SKM-1 (cell line): ENCODE data around the gene KRT86.
"Not testable (repeated sequence)": the region's sequence is repeated elsewhere in the genome, so short reads cannot be mapped to it uniquely, and the experiment has no call there.

Experiments used
- DNase-seq: peaks from one replicate; lab custom pipeline; 2025; ENCODE audit not compliant: unreplicated experiment; lab: John Stamatoyannopoulos, UW

Gene KRT86

DNA sequence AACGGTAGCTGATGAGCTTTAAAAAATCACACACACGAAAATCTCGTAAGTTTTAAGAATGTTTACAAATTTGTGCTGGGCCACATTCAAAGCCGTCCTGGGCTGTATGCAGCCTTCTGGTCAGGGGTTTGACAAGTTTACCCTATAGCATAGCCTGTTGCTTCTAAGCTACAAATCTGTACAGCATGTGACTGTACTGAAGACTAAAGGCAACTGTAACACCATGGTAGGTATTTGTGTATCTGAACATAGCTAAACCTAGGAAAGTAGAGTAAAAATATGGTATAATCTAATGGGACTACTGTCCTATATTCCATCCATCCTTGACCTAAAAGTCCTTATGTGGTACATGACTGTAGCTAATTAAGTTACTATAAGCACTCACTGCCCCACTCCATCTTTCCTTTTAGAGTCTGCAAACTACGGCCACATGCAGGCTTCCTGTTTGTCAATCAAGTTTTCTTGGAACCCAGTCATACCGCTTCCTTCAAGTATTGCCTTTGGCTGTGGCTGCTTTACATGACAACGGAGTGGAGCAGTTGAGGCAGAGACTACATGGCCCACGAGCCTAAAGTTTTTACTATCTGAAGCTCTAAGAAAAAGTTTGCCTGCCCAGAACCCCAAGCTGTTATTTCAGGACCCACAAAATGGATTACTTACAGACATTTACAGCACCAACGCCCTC lies 22.9 kb upstream of the KRT86 start:
- no peak for DNase-seq

DNA sequence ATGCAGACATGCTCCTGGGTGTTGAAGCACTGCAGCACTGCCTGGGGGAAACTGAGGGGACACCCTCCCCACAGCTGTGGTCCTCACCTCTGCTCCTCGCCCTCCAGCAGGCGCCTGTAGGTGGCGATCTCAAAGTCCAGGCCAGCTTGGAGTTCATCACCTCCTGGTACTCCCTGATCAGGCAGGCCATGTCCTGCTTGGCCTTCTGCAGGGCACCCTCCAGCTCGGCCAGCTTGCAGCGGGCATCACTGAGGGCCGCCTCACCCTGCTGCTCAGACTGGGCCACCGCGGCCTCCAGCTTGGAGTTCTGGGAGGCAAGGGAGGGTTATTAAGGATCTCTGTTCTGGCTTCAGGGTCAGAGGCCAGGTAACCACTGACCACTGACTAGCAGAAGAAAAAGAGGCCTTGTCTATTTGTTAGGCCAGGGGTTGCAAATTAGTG lies 22.2 kb upstream of the KRT86 start:
- not testable (repeated sequence) for DNase-seq

DNA sequence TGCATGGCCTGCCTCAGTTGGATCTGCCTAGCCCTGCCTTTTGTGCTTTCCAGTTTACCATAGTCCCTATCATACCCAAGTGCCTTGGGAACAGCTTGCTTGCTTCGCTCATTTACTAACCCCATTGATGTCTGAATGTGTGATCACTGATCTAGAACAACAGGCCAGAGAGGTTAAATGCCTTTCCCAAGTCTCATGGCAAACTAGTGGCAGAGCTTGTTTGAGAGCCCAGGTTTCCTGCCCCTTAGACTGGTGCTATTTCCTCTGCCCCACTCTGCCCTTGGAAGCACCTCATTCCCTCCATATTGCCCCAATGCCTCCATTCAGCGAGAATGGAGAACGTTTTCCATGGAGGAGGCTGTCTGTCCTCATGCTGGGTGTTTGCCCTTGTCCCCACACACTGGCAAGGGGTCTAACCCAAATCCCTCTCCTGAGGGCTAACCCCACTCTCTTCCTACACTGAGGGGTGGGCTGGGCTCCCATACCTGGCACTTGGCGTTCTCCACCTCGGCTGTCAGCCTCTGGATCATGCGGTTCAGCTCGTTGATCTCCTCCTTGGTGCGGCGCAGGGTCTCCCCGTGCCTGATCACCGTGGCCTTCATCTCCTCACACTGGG lies 21.6 kb upstream of the KRT86 start:
- no peak for DNase-seq

DNA sequence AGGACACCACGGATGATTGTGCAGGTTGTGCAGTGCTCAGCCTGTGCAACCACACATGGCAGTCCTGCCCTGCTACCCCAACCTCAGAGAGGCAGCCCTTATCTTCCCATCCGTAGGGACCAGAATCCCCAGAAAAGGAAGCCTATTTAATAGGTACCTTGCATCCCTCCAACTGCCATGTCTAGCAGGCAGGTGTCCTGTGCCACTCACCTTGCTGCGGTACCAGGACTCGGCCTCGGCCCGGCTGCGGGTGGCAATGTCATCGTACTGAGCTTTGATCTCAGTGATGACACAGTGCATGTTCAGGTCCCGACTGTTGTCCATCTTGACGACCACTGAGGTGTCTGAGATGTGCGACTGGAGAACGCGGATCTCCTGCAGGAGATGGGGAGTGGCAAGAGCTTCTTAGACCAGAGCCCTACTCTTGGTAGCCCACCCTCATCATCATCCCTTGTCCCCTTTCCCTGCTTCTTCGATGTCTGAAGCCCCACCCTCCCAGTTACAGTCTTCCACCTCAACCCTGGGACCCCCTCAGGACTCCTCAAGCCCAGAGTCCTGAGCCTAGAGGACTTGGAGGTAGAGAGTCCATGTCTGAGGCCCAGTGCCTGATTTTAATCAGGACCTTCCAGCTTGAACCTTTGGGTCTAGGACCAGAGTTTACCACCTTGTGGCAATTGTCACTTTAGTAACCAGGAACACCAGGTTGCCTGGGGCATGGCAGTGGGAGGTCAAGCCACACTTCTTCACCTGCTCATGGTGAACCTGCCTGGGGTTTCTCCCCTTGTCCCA lies 20.9 kb upstream of the KRT86 start:
- no peak for DNase-seq

DNA sequence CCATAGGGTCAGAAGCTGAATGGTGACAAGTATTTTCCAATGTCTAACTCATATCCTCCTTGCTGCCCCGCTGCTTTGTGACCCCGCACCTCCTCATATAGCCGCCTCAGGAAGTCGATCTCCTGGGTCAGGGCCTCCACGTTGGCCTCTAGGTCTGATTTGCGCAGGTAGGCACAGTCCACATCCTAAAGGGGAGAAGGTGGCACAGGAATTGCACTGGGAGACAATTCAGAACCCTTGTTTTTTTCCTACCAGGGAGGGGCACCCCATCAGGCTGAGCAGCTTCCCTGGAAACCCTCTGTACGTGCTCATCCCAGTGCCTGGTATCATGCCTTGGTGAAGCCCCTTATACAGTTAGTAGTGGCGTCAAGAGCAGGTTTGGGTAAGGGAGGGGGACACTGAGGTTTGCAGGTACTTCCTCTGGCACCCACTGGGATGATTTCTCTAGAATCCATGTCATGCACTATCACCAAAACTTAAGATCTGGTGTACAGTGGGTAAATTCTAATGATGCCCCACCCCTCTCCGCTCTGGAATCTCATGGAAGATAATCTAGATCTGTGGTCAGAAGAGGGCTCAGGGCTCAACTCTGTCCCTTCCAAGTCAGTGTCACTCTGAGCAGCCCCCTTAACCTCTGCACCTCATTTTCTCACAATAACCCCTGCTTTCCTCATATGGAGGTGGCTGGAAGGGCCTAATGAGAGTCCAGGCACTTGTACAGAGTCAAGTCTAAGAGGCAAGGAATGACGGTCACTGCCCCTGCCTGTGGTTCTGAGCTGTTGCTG lies 20.1 kb upstream of the KRT86 start:
- no peak for DNase-seq

- DNase-seq, result no peak
These were observed 19.3 kb upstream of the KRT86 start for GRCh38 chr12:52254965-52255751.

- no peak for DNase-seq
These were observed 18.4 kb upstream of the KRT86 start for GRCh38 chr12:52255926-52256583.

GRCh38 chr12:52256584-52256935 lies 17.9 kb upstream of the KRT86 start:
- DNase-seq, result no peak

DNA sequence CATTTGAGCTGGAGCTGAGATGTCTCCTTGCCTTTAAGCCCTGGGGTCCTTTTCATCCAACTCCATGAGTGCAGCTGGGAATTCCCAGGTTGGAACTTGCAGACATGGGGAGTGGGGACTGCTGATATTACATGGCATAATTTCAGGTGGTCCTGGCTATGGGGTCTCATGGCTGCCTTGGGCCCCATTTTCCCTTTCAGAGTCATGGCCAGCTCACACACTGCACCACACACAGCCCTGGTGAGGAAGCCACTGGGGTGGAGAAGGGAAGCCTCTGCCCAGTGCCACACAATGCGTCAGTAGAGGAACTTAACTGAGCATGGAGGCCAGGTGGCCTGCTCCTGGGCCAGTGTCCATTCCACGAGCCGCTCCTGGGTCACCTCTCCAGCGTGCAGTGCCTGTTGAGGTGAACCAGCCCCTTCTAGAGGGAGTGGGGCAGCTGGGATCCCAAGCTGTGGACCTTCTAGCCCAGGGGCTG lies 17.3 kb upstream of the KRT86 start:
- DNase-seq, result no peak

GRCh38 chr12:52257922-52258321 lies 16.5 kb upstream of the KRT86 start:
- not testable (repeated sequence) for DNase-seq

DNA sequence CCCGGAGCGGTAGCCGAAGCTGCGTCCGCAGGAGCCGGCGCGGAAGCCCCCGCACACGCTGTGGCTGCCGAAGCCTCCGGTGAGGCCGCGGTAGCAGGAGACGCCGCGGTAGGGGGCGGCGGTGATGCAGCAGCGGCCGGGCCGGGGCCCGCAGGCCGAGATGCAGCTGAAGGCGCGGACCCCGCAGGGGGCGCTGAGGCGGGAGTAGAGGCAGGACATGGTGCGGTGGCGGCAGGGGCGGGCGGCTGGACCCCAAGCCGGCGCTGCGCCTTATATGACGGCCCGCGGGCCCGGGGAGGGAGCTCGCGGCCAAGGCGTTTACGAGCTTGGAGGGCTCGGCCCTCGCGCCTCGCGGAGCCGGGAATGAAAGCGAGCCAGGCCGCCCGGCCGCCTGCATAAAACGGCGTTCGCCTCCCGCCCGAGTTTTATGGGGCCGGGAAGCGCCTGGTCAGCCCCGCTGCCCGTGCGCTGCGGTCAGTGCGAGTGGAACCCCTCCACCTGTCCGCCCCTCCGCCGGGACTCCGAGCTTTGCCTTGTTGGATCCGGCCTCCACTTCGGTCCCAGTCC lies 16.0 kb upstream of the KRT86 start:
- DNase-seq, result no peak

GRCh38 chr12:52259657-52260243 lies 14.7 kb upstream of the KRT86 start:
- no peak for DNase-seq

- peak; percentile 2 for DNase-seq
These were observed 13.9 kb upstream of the KRT86 start for GRCh38 chr12:52260361-52261207.

DNA sequence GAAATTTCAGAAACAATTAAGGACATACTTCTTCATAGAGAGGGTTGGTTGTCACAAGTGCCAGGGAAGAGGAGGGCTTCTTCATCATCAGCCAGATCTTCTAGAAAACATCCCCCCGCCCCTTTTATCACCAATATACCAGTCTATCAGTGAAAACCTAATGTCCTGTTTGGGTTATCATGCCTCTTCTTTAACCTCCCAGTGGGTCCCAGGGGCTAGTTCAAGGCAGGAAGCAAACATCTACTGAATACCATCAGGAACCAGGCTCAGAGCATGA lies 13.3 kb upstream of the KRT86 start:
- DNase-seq, result no peak

GRCh38 chr12:52262286-52262685 lies 12.2 kb upstream of the KRT86 start:
- DNase-seq, result no peak

GRCh38 chr12:52263761-52264434 lies 10.5 kb upstream of the KRT86 start:
- no peak for DNase-seq

DNA sequence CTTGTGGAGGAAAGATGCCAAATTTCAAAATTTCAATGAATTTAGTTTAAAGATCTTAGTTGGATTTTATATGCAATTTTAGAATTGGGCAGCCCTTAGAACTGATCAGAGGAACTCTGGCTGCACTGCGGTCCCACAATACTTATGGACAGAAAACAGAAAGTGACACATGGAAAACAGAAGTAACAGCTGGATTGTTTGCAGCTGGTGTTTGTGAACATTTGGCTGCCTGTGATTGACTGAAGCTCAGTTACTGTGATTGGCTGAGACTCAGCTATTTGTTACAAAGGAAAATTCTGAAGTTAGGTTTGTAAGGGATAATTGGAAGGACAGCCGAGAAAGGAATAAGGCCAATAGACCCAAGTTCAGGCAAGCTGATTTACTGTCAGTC lies 10.0 kb upstream of the KRT86 start:
- no peak for DNase-seq

GRCh38 chr12:52266514-52266913 lies 7.9 kb upstream of the KRT86 start:
- DNase-seq, result no peak
